ENCODE data around the gene SRL. TPM values are rescaled to one million over a fixed set of nuclear protein-coding genes. Genes with fewer than 3 reads are reported as not detected.

SRL gene
- total RNA-seq, 1 experiment from 2014 or later = not detected

- no peak overlapping the region for H3K4me3 ChIP-seq (ENCODE audit: low read depth in 2 of 2, low read length in 2 of 2)
- in situ Hi-C loops (cut with HindIII; ENCODE audit: low pct_unique_long_range_greater_than_20kb, low sequenced_read_pairs) = no loop called here
- no peaks in the 10 kb centered on the region for H3K27me3 ChIP-seq (ENCODE audit: control insufficient read depth, insufficient read depth, low read length)
- ChIA-PET POLR2A (no interaction called here), CTCF (no interaction called here)
- H3K27ac ChIP-seq (ENCODE audit: low read length) = no peak overlapping the region
- TF ChIP-seq TCF7L2 (IDR thresholded peaks at IDR 0.05; ENCODE audit: low read depth, low read length) (no peak), CTCF (IDR thresholded peaks at IDR 0.05) (no peak), REST (IDR thresholded peaks at IDR 0.05; ENCODE audit: insufficient read depth in 1 of 2, low read depth in 2 of 2, low read length in 1 of 2) (no peak), POLR2AphosphoS5 (IDR thresholded peaks at IDR 0.05; ENCODE audit: low read depth, low read length) (no peak), SIN3A (IDR thresholded peaks at IDR 0.05; ENCODE audit: borderline replicate concordance, insufficient read depth, low read depth, low read length) (no peak)
- no peaks in the 10 kb centered on the region for H3K36me3 ChIP-seq (ENCODE audit: control insufficient read depth, insufficient read depth, low read length)
- DNase-seq (ENCODE audit: low read depth, low spot score) (no peak), ATAC-seq (no peak)
- BruUV-seq (replicated peaks) = no TSS peak
- intact Hi-C loops (cut with micrococcal nuclease; ENCODE audit: unreplicated experiment) = no loop called here
- H3K4me1 ChIP-seq (ENCODE audit: control insufficient read depth, insufficient read depth, low read length) = peaks cover 9% of the 10 kb centered on the region
- no peaks in the 10 kb centered on the region for H3K9me3 ChIP-seq (ENCODE audit: control insufficient read depth, insufficient read depth, low read depth, low read length)
Measured at GRCh38 chr16:4283939-4284338, 42.1 kb upstream of the SRL start.

GRCh38 chr16:4283441-4283840 is 41.6 kb upstream of the SRL start:
- Histone ChIP-seq H3K4me3 (ENCODE audit: low read depth in 2 of 2, low read length in 2 of 2) (no peak overlapping the region), H3K27me3 (ENCODE audit: control insufficient read depth, insufficient read depth, low read length) (no peaks in the 10 kb centered on the region), H3K4me1 (ENCODE audit: control insufficient read depth, insufficient read depth, low read length) (peaks cover 5% of the 10 kb centered on the region), H3K36me3 (ENCODE audit: control insufficient read depth, insufficient read depth, low read length) (no peaks in the 10 kb centered on the region), H3K27ac (ENCODE audit: low read length) (no peak overlapping the region), H3K9me3 (ENCODE audit: control insufficient read depth, insufficient read depth, low read depth, low read length) (no peaks in the 10 kb centered on the region)
- ChIA-PET POLR2A (no interaction called here), CTCF (interaction anchor here (2.4 kb wide), 1 partner anchor 29 kb away, joined by 6 read pairs; no protein-coding TSS in a partner anchor)
- DNase-seq (ENCODE audit: low read depth, low spot score) = no peak
- no TSS peak for BruUV-seq (replicated peaks)
- in situ Hi-C loops (cut with HindIII; ENCODE audit: low pct_unique_long_range_greater_than_20kb, low sequenced_read_pairs) (no loop called here), intact Hi-C loops (cut with micrococcal nuclease; ENCODE audit: unreplicated experiment) (no loop called here)
- no peak for TF ChIP-seq TCF7L2 (IDR thresholded peaks at IDR 0.05; ENCODE audit: low read depth, low read length)
- no peak for TF ChIP-seq CTCF (IDR thresholded peaks at IDR 0.05)
- TF ChIP-seq REST (IDR thresholded peaks at IDR 0.05; ENCODE audit: insufficient read depth in 1 of 2, low read depth in 2 of 2, low read length in 1 of 2) = no peak
- no peak for TF ChIP-seq SIN3A (IDR thresholded peaks at IDR 0.05; ENCODE audit: borderline replicate concordance, insufficient read depth, low read depth, low read length)
- no peak for TF ChIP-seq POLR2AphosphoS5 (IDR thresholded peaks at IDR 0.05; ENCODE audit: low read depth, low read length)
- ATAC-seq = no peak
